HG02884 (cell line): Measurements from ENCODE around the gene ZBTB20.

ENCODE experiments used
- ATAC-seq: cut with Tn5 transposase; IDR thresholded peaks from one replicate; pipeline ENCODE4 v1.9.1; 2021; ENCODE audit warnings: mild to moderate bottlenecking, moderate library complexity; ENCODE audit not compliant: unreplicated experiment

The ZBTB20 gene

GRCh38 chr3:114428044-114428595 is 719.0 kb downstream of the ZBTB20 start:
- peak; percentile 78 for ATAC-seq

- ATAC-seq: no peak
These were observed 719.6 kb downstream of the ZBTB20 start for GRCh38 chr3:114427285-114428043.

DNA sequence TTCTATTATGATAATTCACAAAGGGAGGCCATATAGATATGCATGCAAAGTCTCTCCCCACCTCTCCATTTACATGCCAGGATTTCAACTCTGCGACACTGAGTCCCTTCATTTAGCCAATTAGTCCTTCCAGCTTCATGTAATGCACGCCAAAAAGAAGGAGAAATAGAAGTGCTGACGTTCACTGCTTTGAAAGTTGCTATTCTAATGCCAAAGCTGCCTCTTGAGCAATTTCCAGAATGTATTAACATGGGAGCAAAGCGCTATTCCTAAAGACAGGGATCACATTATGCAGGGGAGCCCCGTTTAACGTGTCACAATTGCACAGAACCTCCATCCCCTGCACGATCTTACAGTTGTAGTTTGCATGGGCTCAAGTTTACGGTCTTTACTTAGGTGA is 722.8 kb downstream of the ZBTB20 start:
- ATAC-seq: no peak

GRCh38 chr3:114421204-114421603 is 725.9 kb downstream of the ZBTB20 start:
- ATAC-seq: no peak

GRCh38 chr3:114420072-114420471 is 727.0 kb downstream of the ZBTB20 start:
- ATAC-seq: no peak

DNA sequence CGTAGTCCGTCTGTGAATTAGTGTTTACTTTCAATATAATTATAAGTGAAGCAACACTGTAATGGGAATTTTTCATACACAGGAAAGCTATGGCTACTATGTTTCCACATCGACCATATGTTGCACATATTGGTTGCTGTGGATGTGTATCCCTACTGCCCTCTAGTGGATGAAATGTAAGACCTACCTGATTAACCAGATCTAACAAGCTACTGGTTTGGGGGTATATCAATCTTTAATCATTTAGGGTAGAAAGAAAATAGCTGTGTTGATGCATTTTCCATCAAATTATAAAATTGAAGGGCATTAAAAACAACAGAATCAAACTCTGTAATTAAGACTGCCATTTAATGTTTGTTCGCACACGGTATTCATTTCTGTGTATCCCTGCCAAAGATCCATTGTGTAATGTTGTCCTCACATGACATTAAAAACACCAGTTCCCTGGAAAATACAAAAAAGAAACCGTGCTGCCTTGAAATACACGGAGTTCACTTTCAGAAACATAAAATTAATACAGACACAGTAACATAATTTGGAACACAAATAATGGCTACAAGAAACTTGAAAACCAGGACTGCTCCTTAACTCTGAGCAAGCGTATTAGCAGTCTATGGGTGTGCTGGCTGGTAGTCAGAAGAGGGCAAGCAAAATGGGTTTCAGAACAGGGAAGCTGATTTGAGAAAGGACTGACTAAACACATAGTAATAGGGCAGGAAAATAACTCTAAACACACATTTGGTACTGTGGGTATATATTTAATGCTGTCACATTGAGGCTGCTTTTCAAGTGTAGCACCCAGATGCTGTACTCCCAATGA is 728.2 kb downstream of the ZBTB20 start:
- peak; percentile 69 for ATAC-seq

- ATAC-seq: peak; percentile 84
These were observed 729.0 kb downstream of the ZBTB20 start for GRCh38 chr3:114418107-114418506.

DNA sequence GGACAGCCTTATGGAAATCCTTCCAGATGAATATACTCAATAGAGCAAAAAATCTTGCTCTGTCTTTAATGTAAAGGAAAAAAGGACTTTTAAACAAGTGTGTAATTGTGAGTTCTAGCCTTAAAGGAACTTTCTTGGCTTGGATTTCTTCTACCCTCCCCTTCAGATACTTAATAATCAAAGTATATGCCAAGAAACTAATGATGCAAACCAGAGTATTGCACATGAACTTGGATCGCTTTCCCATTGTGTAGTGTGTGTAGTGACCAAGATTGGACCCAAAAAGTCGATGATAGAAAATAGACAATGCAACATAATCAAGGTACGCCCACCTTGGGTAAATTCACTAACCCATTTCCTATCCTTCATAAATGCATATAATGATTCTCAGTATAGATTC is 729.4 kb downstream of the ZBTB20 start:
- ATAC-seq: no peak

DNA sequence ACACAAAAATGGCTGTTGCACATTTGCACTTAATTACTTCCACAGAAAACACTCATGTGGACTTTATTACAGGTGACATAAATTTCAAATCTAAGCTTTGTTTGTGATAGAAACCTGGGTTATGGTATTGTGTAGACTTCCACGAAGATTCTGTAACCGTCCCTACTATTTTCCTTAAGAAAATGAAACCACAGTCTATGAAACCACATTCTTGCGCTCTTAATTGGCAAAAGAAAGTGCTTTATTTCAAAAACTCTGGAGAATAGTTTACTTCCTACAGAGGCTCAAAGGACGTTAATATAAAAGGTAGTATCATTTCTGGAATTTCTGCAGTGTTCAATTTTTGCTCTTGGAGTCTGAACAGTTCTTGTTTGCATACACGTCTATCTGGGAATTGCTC is 729.8 kb downstream of the ZBTB20 start:
- ATAC-seq: no peak

DNA sequence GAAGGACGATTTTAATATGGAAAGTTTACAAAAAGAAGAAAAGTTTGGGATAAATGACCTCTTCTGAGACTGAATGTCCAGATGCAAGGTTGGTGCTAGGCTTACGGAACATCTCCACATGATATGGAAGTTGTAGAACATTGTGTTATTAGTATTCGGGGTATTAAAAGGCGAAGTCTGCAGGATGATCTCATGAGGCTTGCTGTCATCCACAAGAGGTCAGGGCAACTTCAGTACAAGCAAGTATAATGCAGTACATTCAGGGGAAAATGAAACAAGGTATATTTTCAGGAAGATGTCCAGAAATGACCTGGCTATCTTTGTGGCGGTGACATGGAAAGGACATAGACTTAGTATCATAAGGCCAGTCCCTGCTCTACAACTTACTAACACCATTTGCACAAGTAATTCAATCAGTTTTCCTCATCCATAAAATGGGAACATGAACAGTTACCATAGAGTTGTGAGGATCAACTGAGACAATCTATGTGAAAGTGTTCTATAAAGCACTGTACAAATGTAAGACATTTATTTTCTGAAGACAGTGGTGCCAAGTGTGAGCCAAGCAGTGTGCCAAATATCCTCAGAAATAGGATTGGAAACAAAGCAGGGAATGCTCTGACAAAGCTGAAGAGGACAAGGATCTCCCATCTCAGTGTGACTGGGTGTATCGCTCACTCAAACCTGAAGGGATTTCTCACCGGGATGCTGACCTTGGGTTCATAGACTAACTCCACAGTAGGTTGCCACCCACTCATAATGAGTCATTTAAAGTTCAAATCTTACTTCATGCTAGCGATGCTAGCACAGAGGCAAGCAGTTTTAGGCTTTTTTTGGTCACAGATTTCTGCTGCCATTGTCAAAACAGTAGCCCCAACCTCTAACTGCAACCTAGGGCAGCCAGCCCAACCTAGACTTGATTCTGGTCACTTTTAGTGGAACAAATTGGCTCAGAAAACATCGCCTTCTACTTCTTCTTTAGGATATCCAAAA is 735.0 kb downstream of the ZBTB20 start:
- ATAC-seq: peak; percentile 85

DNA sequence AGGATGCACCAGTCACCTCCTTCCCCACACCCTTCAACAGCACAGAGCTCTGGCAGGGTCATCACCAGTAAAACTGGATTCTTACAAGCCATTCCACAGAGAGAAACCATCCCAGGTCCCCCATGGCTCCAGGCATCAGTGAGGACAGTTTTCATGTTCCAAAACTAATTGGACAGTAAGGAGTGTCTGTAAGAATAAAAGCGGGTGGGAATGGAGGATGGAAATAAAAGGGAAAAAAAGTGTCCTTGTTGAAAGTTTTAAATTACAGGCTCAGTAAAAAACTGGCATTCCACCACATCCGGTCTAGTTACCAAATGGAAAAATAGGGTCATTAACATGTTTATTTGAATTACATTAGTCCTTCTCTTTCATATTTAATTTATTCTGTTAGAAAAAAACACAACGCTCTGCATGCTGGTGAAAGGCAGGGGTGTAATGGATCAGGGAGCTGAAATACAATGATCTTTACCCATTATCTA is 735.9 kb downstream of the ZBTB20 start:
- no peak for ATAC-seq

GRCh38 chr3:114408736-114409670 is 738.1 kb downstream of the ZBTB20 start:
- no peak for ATAC-seq

- ATAC-seq: no peak
These were observed 740.2 kb downstream of the ZBTB20 start for GRCh38 chr3:114406922-114407321.

GRCh38 chr3:114406286-114406685 is 740.8 kb downstream of the ZBTB20 start:
- ATAC-seq: no peak

DNA sequence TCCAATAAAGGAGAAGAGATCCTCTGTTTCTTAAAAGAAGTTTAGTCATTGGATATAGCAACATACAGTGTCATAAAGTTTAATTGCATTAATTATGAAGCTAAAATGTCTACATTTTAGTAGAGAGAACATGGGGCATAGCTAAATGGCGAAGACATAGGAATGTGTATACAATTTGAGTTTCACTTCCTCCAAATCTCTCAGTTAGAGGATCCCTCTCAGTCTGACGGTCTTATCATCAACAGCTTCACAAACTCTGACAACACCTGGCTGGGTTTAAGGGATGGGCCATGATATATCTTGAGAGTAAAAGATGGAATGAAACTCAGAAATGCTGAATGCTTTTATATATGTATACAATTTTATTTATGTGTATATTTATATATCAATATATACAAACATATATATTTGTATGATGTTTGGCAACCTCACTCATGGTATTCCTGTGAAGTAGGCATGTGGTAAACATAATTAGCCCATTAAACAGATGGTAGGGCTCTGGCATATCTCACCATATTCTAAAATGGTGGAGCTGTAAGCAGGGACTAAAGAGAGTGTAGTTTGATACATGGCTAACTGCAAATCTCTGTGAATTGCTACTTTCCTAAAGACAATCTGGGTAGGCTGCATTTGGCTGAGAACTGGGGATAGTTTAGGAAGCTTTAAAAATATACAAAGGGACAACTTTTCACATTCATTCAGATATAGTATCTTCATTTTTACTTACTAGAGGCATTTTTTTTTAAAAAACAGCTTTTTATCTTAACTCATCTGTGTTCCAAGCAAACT is 741.7 kb downstream of the ZBTB20 start:
- ATAC-seq: peak; percentile 82

DNA sequence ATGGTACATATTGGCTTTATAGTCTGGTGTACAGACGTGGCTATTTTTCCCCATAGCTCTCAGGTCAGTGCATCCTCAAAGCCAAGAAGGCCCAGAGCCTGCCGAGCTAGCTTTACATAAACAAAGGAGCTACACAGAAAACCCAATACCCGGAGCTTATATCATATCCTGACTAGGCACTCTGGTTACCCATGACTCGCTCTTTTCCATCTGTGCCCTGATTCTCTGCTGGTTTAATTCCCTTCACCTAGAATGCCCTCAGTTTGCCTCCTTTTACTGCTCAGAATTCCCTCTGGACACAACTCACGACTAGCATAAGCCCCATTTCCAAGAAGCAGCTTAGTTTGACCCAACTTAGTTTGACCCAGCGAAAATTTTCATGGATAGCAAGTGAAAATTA is 742.5 kb downstream of the ZBTB20 start:
- ATAC-seq: no peak

DNA sequence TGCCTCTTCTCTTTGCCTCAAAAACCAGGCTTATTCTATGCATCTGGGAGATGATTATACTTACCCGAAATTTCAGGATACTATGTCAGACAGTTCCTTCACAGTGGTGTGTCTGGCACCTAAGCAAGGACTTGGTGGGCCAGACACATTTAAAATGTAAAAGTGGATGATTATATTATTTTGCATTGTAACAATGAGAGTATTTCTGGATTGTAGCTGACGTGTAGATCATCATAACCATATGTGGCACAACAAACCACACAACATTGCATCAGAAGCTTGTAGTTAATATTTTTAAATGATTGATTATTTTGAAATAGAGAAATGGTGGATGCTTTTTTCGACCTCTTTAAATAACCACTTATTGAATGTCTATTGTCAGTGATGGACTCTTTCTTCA is 744.2 kb downstream of the ZBTB20 start:
- ATAC-seq: no peak

DNA sequence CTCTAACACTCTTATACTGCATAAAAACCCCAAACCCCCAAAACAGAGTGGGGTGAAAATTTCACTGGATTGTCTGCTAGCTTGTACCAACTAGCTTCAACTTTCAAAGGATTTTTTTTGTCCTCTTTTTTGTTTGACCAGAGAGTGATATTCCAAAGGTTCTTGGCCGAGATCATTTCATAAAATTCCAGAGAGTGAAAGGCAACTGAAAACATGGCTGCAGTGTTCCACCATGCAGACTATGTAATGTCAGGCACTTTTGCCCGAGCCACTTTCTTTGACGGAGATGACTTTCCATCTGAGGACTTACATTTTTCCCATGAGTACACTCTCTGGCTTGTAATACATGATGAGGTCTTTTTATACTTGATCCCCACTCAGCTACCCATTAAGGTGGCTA is 745.7 kb downstream of the ZBTB20 start:
- no peak for ATAC-seq

DNA sequence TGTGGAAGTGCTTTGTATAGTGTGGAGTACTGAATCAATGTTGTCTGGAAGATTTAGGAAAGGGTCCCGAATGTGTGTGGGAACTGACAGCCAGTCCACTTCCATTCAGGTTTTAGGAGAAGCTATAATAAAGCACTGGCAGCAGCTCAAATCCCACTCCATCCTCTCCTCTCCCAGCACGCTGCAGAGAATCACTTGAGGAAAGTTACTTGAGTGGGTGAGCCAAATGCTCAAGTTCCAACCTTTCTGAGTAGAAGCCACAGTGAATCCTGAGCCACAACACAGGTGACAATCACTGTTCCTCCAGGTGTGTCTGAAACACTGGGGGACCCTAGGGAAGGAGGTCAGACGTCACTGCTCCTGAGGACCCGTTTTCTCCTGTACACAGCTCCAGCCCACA is 746.7 kb downstream of the ZBTB20 start:
- no peak for ATAC-seq
